IMR-90 (cell line): ENCODE results near the gene PLA2G12A. TPM values are rescaled to one million over a fixed set of nuclear protein-coding genes. Genes with fewer than 3 reads are reported as not detected.
A peak's percentile ranks its signal among the peaks of the same experiment; 100 is the strongest.

Experiments
- ATAC-seq: fragments of 200-7000 bp; cut with Tn5 transposase; 2 replicates; pipeline ENCODE4 v1.9.1; 2020; ENCODE audit warnings: low read depth, mild to moderate bottlenecking, moderate library complexity
- BruUV-seq: library from RNA; stranded (reverse); fragments of 400-500 nt; replicated peaks from 2 replicates; lab custom pipeline; 2021; lab: Mats Ljungman, UMichigan
- CTCF ChIA-PET: fragments of 300-600 bp; formaldehyde crosslinking; extraction: SDS; loops from one replicate; lab custom pipeline; 2021; ENCODE audit warnings: antibody characterized with exemption; lab: Yijun Ruan, JAX
- POLR2A ChIA-PET: fragments of 300-600 bp; sonication (Branson Sonifier 250); formaldehyde crosslinking; loops from one replicate; lab custom pipeline; 2022; ENCODE audit warnings: antibody characterized with exemption; ENCODE audit not compliant: unreplicated experiment; lab: Charles Lee
- DNase-seq: peaks from one replicate; pipeline ENCODE4 v3.0.0; 2013
- H2AFZ ChIP-seq: replicated peaks from 2 replicates; pipeline ENCODE3; 2013; ENCODE audit warnings: low read length, mild to moderate bottlenecking; ENCODE audit not compliant: poor library complexity
- H2AK5ac ChIP-seq: 2 replicates; pipeline ENCODE4 v1.6.1; 2013; ENCODE audit warnings: low read depth, low read length, inconsistent platforms
- H2AK9ac ChIP-seq: replicated peaks from 2 replicates; pipeline ENCODE3; 2013; ENCODE audit warnings: mild to moderate bottlenecking, low read depth, low read length, moderate library complexity; ENCODE audit not compliant: poor library complexity
- H2BK120ac ChIP-seq: 2 replicates; pipeline ENCODE4 v1.6.1; 2013; ENCODE audit warnings: low read depth, low read length, inconsistent platforms
- H2BK15ac ChIP-seq: 3 replicates; pipeline ENCODE4 v1.6.1; 2013; ENCODE audit warnings: low read depth, low read length, inconsistent platforms
- H2BK20ac ChIP-seq: 2 replicates; pipeline ENCODE4 v1.6.1; 2013; ENCODE audit warnings: low read depth, mild to moderate bottlenecking, inconsistent platforms, low read length, moderate library complexity
- H2BK5ac ChIP-seq: 2 replicates; pipeline ENCODE4 v1.6.1; 2013; ENCODE audit warnings: mild to moderate bottlenecking, low read depth, low read length, inconsistent platforms; ENCODE audit not compliant: poor library complexity, severe bottlenecking
- H3K14ac ChIP-seq: replicated peaks from 2 replicates; pipeline ENCODE4 v1.6.1; 2013; ENCODE audit warnings: low read depth, low read length, inconsistent platforms
- H3K18ac ChIP-seq: 2 replicates; pipeline ENCODE4 v1.6.1; 2013; ENCODE audit warnings: low read depth, low read length, control low read depth
- H3K23ac ChIP-seq: 2 replicates; pipeline ENCODE4 v1.6.1; 2013; ENCODE audit warnings: low read depth, low read length, inconsistent platforms
- H3K27ac ChIP-seq: 2 replicates; pipeline ENCODE4 v1.5.1; 2013; ENCODE audit warnings: mild to moderate bottlenecking, control low read depth, low read length; ENCODE audit not compliant: insufficient read depth
- H3K27me3 ChIP-seq: 2 replicates; pipeline ENCODE4 v1.6.1; 2013; ENCODE audit warnings: low read length; ENCODE audit not compliant: control insufficient read depth, insufficient read depth
- H3K36me3 ChIP-seq: 2 replicates; pipeline ENCODE4 v1.6.1; 2013; ENCODE audit warnings: low read length, mixed read lengths; ENCODE audit not compliant: control insufficient read depth, insufficient read depth
- H3K4ac ChIP-seq: 2 replicates; pipeline ENCODE4 v1.6.1; 2013; ENCODE audit warnings: low read depth, low read length, inconsistent platforms
- H3K4me1 ChIP-seq: 2 replicates; pipeline ENCODE4 v1.6.1; 2013; ENCODE audit warnings: low read length, mixed read lengths; ENCODE audit not compliant: control insufficient read depth, insufficient read depth
- H3K4me2 ChIP-seq: 2 replicates; pipeline ENCODE4 v1.6.1; 2013; ENCODE audit warnings: low read depth, mild to moderate bottlenecking, control low read depth, low read length, moderate library complexity
- H3K4me3 ChIP-seq: 2 replicates; pipeline ENCODE4 v1.5.1; 2013; ENCODE audit warnings: low read depth, mild to moderate bottlenecking, control low read depth, low read length, moderate library complexity; ENCODE audit not compliant: insufficient read depth
- H3K56ac ChIP-seq: 2 replicates; pipeline ENCODE4 v1.6.1; 2013; ENCODE audit warnings: low read length, inconsistent platforms; ENCODE audit not compliant: insufficient read depth; ENCODE audit errors: extremely low read depth
- H3K79me1 ChIP-seq, 2 experiments: 2 replicates each; pipeline ENCODE4 v1.6.1; 2013; ENCODE audit warnings: low read length in 2 of 2, inconsistent platforms in 1 of 2, low read depth in 1 of 2
- H3K9ac ChIP-seq: 2 replicates; pipeline ENCODE4 v1.6.1; 2013; ENCODE audit warnings: low read depth, low read length, control low read depth
- H3K9me1 ChIP-seq: 2 replicates; pipeline ENCODE4 v1.6.1; 2013; ENCODE audit warnings: low read length, inconsistent platforms; ENCODE audit not compliant: insufficient read depth
- H3K9me3 ChIP-seq: 2 replicates; pipeline ENCODE4 v1.6.1; 2013; ENCODE audit warnings: low read length; ENCODE audit not compliant: control insufficient read depth, insufficient read depth
- H4K20me1 ChIP-seq: 2 replicates; pipeline ENCODE4 v1.6.1; 2013; ENCODE audit warnings: low read length, inconsistent platforms; ENCODE audit not compliant: insufficient read depth
- H4K5ac ChIP-seq: 2 replicates; pipeline ENCODE4 v1.6.1; 2013; ENCODE audit warnings: mild to moderate bottlenecking, low read depth, low read length, control low read depth
- H4K8ac ChIP-seq, 2 experiments: 2 replicates each; pipeline ENCODE4 v1.6.1; 2013; ENCODE audit warnings: low read depth in 2 of 2, low read length in 2 of 2, control low read depth in 1 of 2, inconsistent platforms in 1 of 2
- H4K91ac ChIP-seq: 2 replicates; pipeline ENCODE4 v1.6.1; 2013; ENCODE audit warnings: low read depth, low read length, inconsistent platforms; ENCODE audit not compliant: insufficient read depth
- BHLHE40 ChIP-seq: fragments of 150-350 bp; IDR thresholded peaks from 2 replicates; pipeline ENCODE4 v1.6.1; 2016; ENCODE audit warnings: mild to moderate bottlenecking, low read depth, low read length
- FOS ChIP-seq: fragments of 150-350 bp; IDR thresholded peaks from 2 replicates; pipeline ENCODE4 v1.6.1; 2016; ENCODE audit warnings: low read depth, low read length
- WGBS, 2 experiments: methylation state at CpG; one replicate each; pipeline versions ENCODE4 v1.1.5 to v1.1.7; 2013; ENCODE audit warnings: missing lambda C conversion rate in 2 of 2; ENCODE audit not compliant: insufficient read length in 1 of 2; ENCODE audit errors: extremely low coverage in 2 of 2; 5-methylcytosine and 5-hydroxymethylcytosine counted together
- dilution Hi-C: fragments of 300-500 bp; cut with HindIII; formaldehyde crosslinking; loops from one replicate; pipeline ENCODE4 v1.14.3; 2018; ENCODE audit warnings: low sequenced_read_pairs; ENCODE audit not compliant: unreplicated experiment
- in situ Hi-C: fragments of 300-500 bp; cut with MboI; formaldehyde crosslinking; loops from 3 replicates; pipeline ENCODE4 v1.14.3; 2019; ENCODE audit warnings: low sequenced_read_pairs, inconsistent platforms, mixed read lengths
- intact Hi-C: fragments of 100-400 bp; cut with micrococcal nuclease; formaldehyde crosslinking; loops from 2 replicates; pipeline ENCODE4 v1.10.0; 2022
- polyA plus RNA-seq, 3 experiments: library from polyadenylated mRNA; depleted of rRNA; stranded (reverse); fragments of >200 nt; gene quantifications; 2 replicates each; pipeline ENCODE4 v1.2.3, GENCODE V29; 2012; ENCODE audit warnings: low replicate concordance in 1 of 3
- total RNA-seq: library from RNA; depleted of rRNA; stranded (reverse); fragments of >200 nt; gene quantifications from 2 replicates; pipeline ENCODE4 v1.2.3, GENCODE V29; 2012

The PLA2G12A gene
- total and polyA plus RNA-seq, 2 of the 4 experiments (the other 2 are of a cell fraction) = 10.3 to 17.4 TPM

- H3K23ac ChIP-seq = no peak overlapping the region; the same call in 1 of the 2 replicates
- dilution Hi-C loops (no loop called here), in situ Hi-C loops (loop anchor here (10.0 kb wide), 1 partner anchor 286 kb away; the partner anchor contains the start of gene SEC24B), intact Hi-C loops (no loop called here)
- no CpG with 5 or more reads among the region's 7 CpGs for WGBS, 2 experiments
- H4K5ac ChIP-seq = no peak overlapping the region
- H3K9ac ChIP-seq = no peak overlapping the region
- peaks cover 2% of the 10 kb centered on the region; the same call in 1 of the 2 replicates for H3K9me3 ChIP-seq
- H2AK5ac ChIP-seq = no peak overlapping the region
- ChIA-PET POLR2A (no interaction called here), CTCF (no interaction called here)
- no peak overlapping the region for H2AK9ac ChIP-seq
- no peak overlapping the region; the same call in 1 of the 2 replicates for H3K14ac ChIP-seq
- no peak overlapping the region for H3K4ac ChIP-seq
- H3K56ac ChIP-seq = no peak overlapping the region
- DNase-seq (peak; percentile 70), ATAC-seq (0 out of 2 replicates have a peak, but pooled peaks have one; percentile 27)
- H2BK15ac ChIP-seq = no peak overlapping the region
- BruUV-seq = no TSS peak
- H3K4me2 ChIP-seq = no peak overlapping the region
- no peak overlapping the region for H4K8ac ChIP-seq
- H3K18ac ChIP-seq = no peak overlapping the region
- TF ChIP-seq BHLHE40 (no peak), FOS (peak; percentile 53; the same call in 1 of the 2 replicates)
- no peaks in the 10 kb centered on the region for H4K20me1 ChIP-seq
- no peak overlapping the region for H3K27ac ChIP-seq
- H2BK120ac ChIP-seq = no peak overlapping the region
- no peaks in the 10 kb centered on the region for H3K27me3 ChIP-seq
- H4K91ac ChIP-seq = no peak overlapping the region
- 0 out of 2 replicates have a peak, but pooled peaks cover 3% of the 10 kb centered on the region for H3K4me1 ChIP-seq
- H3K4me3 ChIP-seq = no peak overlapping the region
- H3K36me3 ChIP-seq = no peaks in the 10 kb centered on the region
- 0 out of 2 replicates have a peak overlapping the region, but pooled peaks have one; percentile 3 for H2BK20ac ChIP-seq
- H2AFZ ChIP-seq = no peak overlapping the region
- no peak overlapping the region for H2BK5ac ChIP-seq
- no peaks in the 10 kb centered on the region for H3K9me1 ChIP-seq
- peaks cover 16 to 19% of the 10 kb centered on the region in 2 experiments for H3K79me1 ChIP-seq
Observed at GRCh38 chr4:109721033-109721432, 8.8 kb downstream of the PLA2G12A start.
